H9 (cell line): Measurements from ENCODE around the gene MOCOS. TPM values are rescaled to one million over a fixed set of nuclear protein-coding genes. Genes with fewer than 3 reads are reported as not detected.

Experiments used
- DNase-seq: peaks from one replicate; pipeline ENCODE4 v3.0.0-alpha.2; 2017
- H2AFZ ChIP-seq: one replicate; pipeline ENCODE4 v1.6.1; 2013; ENCODE audit warnings: mild to moderate bottlenecking, low read length, control low read depth, moderate library complexity
- H2AK5ac ChIP-seq: 2 replicates; pipeline ENCODE4 v1.6.1; 2013; ENCODE audit warnings: low read length, control low read depth, mixed read lengths; ENCODE audit not compliant: insufficient read length
- H2BK120ac ChIP-seq: one replicate; pipeline ENCODE4 v1.6.1; 2013; ENCODE audit warnings: low read depth, mild to moderate bottlenecking, low read length, control low read depth, inconsistent platforms; ENCODE audit not compliant: poor library complexity, severe bottlenecking
- H2BK12ac ChIP-seq: 2 replicates; pipeline ENCODE4 v1.6.1; 2013; ENCODE audit warnings: low read length, control low read depth, mixed read lengths, low read depth; ENCODE audit not compliant: insufficient read length
- H2BK15ac ChIP-seq: 2 replicates; pipeline ENCODE4 v1.6.1; 2013; ENCODE audit warnings: low read depth, low read length, control low read depth
- H2BK20ac ChIP-seq: one replicate; pipeline ENCODE4 v1.6.1; 2013; ENCODE audit warnings: low read depth, mild to moderate bottlenecking, low read length, control low read depth, inconsistent platforms; ENCODE audit not compliant: poor library complexity, severe bottlenecking
- H2BK5ac ChIP-seq: 2 replicates; pipeline ENCODE4 v1.6.1; 2013; ENCODE audit warnings: low read length, control low read depth, mixed read lengths; ENCODE audit not compliant: insufficient read length
- H3K14ac ChIP-seq: 2 replicates; pipeline ENCODE4 v1.6.1; 2013; ENCODE audit warnings: low read length, control low read depth; ENCODE audit not compliant: insufficient read depth
- H3K18ac ChIP-seq: 2 replicates; pipeline ENCODE4 v1.6.1; 2013; ENCODE audit warnings: low read depth, mild to moderate bottlenecking, mixed read lengths, low read length, control low read depth; ENCODE audit not compliant: insufficient read length
- H3K23ac ChIP-seq: 2 replicates; pipeline ENCODE4 v1.6.1; 2013; ENCODE audit warnings: low read length, control low read depth, mixed read lengths, low read depth; ENCODE audit not compliant: insufficient read length
- H3K23me2 ChIP-seq: 2 replicates; pipeline ENCODE4 v1.6.1; 2013; ENCODE audit warnings: low read depth, mild to moderate bottlenecking, mixed read lengths, low read length, control low read depth; ENCODE audit not compliant: insufficient read length, poor library complexity, severe bottlenecking
- H3K27ac ChIP-seq: 2 replicates; pipeline ENCODE4 v1.5.1; 2013; ENCODE audit warnings: low read length, control low read depth, mixed read lengths, low read depth; ENCODE audit not compliant: insufficient read length
- H3K27me3 ChIP-seq: 2 replicates; pipeline ENCODE4 v1.6.1; 2013; ENCODE audit warnings: low read length, control low read depth, inconsistent platforms; ENCODE audit not compliant: insufficient read depth
- H3K4ac ChIP-seq: 2 replicates; pipeline ENCODE4 v1.6.1; 2013; ENCODE audit warnings: low read depth, mild to moderate bottlenecking, control low read depth, inconsistent platforms, low read length, moderate library complexity
- H3K4me1 ChIP-seq: 2 replicates; pipeline ENCODE4 v1.6.1; 2013; ENCODE audit warnings: low read length, control low read depth, inconsistent platforms; ENCODE audit not compliant: insufficient read depth
- H3K4me2 ChIP-seq: 2 replicates; pipeline ENCODE4 v1.6.1; 2013; ENCODE audit warnings: low read length, control low read depth, mixed read lengths; ENCODE audit not compliant: insufficient read length, insufficient read depth
- H3K56ac ChIP-seq: 2 replicates; pipeline ENCODE4 v1.6.1; 2013; ENCODE audit warnings: low read depth, mild to moderate bottlenecking, mixed read lengths, low read length, control low read depth; ENCODE audit not compliant: insufficient read length
- H3K79me1 ChIP-seq: 2 replicates; pipeline ENCODE4 v1.6.1; 2013; ENCODE audit warnings: low read depth, mild to moderate bottlenecking, moderate library complexity, low read length, control low read depth, inconsistent platforms; ENCODE audit not compliant: insufficient read depth, poor library complexity, severe bottlenecking
- H3K79me2 ChIP-seq: 2 replicates; pipeline ENCODE4 v1.6.1; 2013; ENCODE audit warnings: low read length, control low read depth, inconsistent platforms; ENCODE audit not compliant: insufficient read depth
- H3K9ac ChIP-seq: 2 replicates; pipeline ENCODE4 v1.6.1; 2013; ENCODE audit warnings: low read length, control low read depth, mixed read lengths; ENCODE audit not compliant: insufficient read length; ENCODE audit errors: extremely low read depth
- H3K9me3 ChIP-seq: one replicate; pipeline ENCODE4 v1.6.1; 2013; ENCODE audit warnings: low read depth, low read length, inconsistent platforms; ENCODE audit not compliant: control insufficient read depth
- H3T11ph ChIP-seq: one replicate; pipeline ENCODE4 v1.6.1; 2013; ENCODE audit warnings: mild to moderate bottlenecking, low read length, control low read depth, inconsistent platforms
- H4K20me1 ChIP-seq: one replicate; pipeline ENCODE4 v1.6.1; 2013; ENCODE audit not compliant: control insufficient read depth, insufficient read length, insufficient read depth
- H4K5ac ChIP-seq: 2 replicates; pipeline ENCODE4 v1.6.1; 2013; ENCODE audit warnings: low read depth, mild to moderate bottlenecking, mixed read lengths, low read length, control low read depth; ENCODE audit not compliant: insufficient read length
- H4K8ac ChIP-seq: replicated peaks from 2 replicates; pipeline ENCODE4 v1.6.1; 2013; ENCODE audit warnings: low read length, control low read depth, mixed read lengths, low read depth; ENCODE audit not compliant: insufficient read length
- H4K91ac ChIP-seq: 2 replicates; pipeline ENCODE4 v1.6.1; 2013; ENCODE audit warnings: low read depth, mild to moderate bottlenecking, moderate library complexity, mixed read lengths, low read length, control low read depth; ENCODE audit not compliant: insufficient read length
- H3K27ac Mint-ChIP-seq, 3 experiments: 2 replicates in 2 of 3; 3 replicates in 1 of 3; pipeline ENCODE4 v1.8.0; 2020 to 2021; ENCODE audit warnings: mixed read lengths in 3 of 3, mild to moderate bottlenecking in 1 of 3, moderate library complexity in 1 of 3
- H3K27me3 Mint-ChIP-seq: 2 replicates; pipeline ENCODE4 v1.8.0; 2021; ENCODE audit warnings: low read depth, mild to moderate bottlenecking, moderate library complexity, mixed read lengths
- H3K36me3 Mint-ChIP-seq, 3 experiments: 2 replicates in 2 of 3; 3 replicates in 1 of 3; pipeline ENCODE4 v1.8.0; 2020 to 2021; ENCODE audit warnings: low read depth in 3 of 3, mixed read lengths in 3 of 3; ENCODE audit not compliant: insufficient read depth in 1 of 3
- H3K4me1 Mint-ChIP-seq, 2 experiments: 2 replicates each; pipeline ENCODE4 v1.8.0; 2020; ENCODE audit warnings: mixed read lengths in 2 of 2
- H3K4me3 Mint-ChIP-seq, 2 experiments: 2 replicates in 1 of 2; 3 replicates in 1 of 2; pipeline ENCODE4 v1.8.0; 2020 to 2021; ENCODE audit warnings: mild to moderate bottlenecking in 2 of 2, mixed read lengths in 2 of 2, moderate library complexity in 1 of 2
- H3K9me3 Mint-ChIP-seq, 2 experiments: 2 replicates in 1 of 2; 3 replicates in 1 of 2; pipeline ENCODE4 v1.8.0; 2020; ENCODE audit warnings: mild to moderate bottlenecking in 2 of 2, mixed read lengths in 2 of 2, moderate library complexity in 1 of 2
- CTCF ChIP-seq: fragments of 200-600 bp; sonication (generic); conservative IDR thresholded peaks from 3 replicates; pipeline ENCODE4 v1.8.0; 2021; ENCODE audit warnings: antibody characterized with exemption, mild to moderate bottlenecking
- WGBS: extraction: QIAGEN DNeasy Blood & Tissue Kit; methylation state at CpG from one replicate; pipeline ENCODE4 v1.1.7; 2013; ENCODE audit warnings: missing lambda C conversion rate, low lambda C conversion rate, mixed read lengths; ENCODE audit not compliant: insufficient read length; ENCODE audit errors: extremely low coverage; 5-methylcytosine and 5-hydroxymethylcytosine counted together
- total RNA-seq: library from RNA; stranded (reverse); gene quantifications from 2 replicates; pipeline ENCODE4 v1.2.1, GENCODE V29; 2021

Gene MOCOS
- total RNA-seq, 1 experiment from 2014 or later = 6.0 TPM

DNA sequence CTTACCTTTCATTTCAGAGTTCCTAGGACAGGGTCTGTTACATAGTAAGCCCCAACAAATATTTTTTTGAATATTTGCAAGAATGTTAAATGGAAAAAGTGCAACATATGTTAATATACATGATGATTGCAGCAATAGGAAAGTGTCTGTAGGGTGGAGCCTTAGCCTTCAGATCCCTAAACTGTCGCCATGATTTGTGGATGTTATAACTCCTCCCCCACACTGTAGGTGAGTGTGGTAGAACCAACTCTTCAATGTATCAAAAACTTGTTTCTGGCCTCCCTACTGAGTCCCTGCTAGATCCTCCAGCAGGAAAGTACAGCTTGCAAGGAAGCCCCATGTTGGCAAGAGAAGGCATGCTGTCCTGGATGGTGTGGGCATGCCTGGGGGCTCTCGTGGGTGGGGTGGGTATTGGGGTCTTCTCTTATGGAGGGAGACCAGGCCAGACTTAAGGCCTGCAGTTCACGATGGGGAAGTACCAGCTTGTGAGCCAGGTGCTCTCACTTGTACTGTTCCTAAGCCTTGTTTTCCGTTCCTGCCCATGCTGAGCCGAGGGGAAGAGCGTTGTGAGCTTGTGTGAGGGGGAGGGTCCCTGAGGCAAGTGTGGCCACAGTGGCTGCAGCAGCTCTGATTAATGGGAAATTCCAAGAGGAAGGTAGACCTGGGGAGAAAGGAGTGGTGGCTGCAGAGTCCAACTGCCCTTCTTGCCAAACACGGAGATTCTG, 121.6 kb downstream of the MOCOS start:
- Histone ChIP-seq H3K23me2 (no peaks in the 10 kb centered on the region), H3K9me3 (no peaks in the 10 kb centered on the region), H2BK15ac (no peak overlapping the region), H3K27me3 (no peaks in the 10 kb centered on the region), H2BK5ac (no peak overlapping the region), H3K79me2 (no peaks in the 10 kb centered on the region), H3K4me2 (no peak overlapping the region), H3T11ph (no peak overlapping the region), H2AFZ (no peak overlapping the region), H4K8ac (no peak overlapping the region), H4K91ac (no peak overlapping the region), H2BK12ac (no peak overlapping the region), H3K18ac (no peak overlapping the region), H3K56ac (no peak overlapping the region), H2BK20ac (no peak overlapping the region), H3K79me1 (no peaks in the 10 kb centered on the region), H3K4ac (no peak overlapping the region), H4K5ac (no peak overlapping the region), H3K27ac (no peak overlapping the region), H3K4me1 (no peaks in the 10 kb centered on the region; the same call in 1 of the 2 replicates), H3K14ac (no peak overlapping the region), H4K20me1 (peaks cover 2% of the 10 kb centered on the region), H2AK5ac (no peak overlapping the region), H3K23ac (no peak overlapping the region), H2BK120ac (no peak overlapping the region), H3K9ac (no peak overlapping the region)
- H3K27me3 Mint-ChIP-seq = peaks cover 16% of the 10 kb centered on the region
- peak overlapping the region in 1 of 3 experiments; percentile 17; a peak in 1 of 7 replicates for H3K27ac Mint-ChIP-seq
- H3K36me3 Mint-ChIP-seq = no peaks in the 10 kb centered on the region; a peak in 1 of 7 replicates
- peaks cover 28 to 36% of the 10 kb centered on the region in 2 experiments for H3K4me1 Mint-ChIP-seq
- H3K4me3 Mint-ChIP-seq = no peak overlapping the region
- no peak for DNase-seq
- H3K9me3 Mint-ChIP-seq = no peaks in the 10 kb centered on the region
- TF ChIP-seq CTCF = no peak
- WGBS = no CpG with 5 or more reads among the region's 7 CpGs
